ENCODE results near the gene ABCD3. TPM values are rescaled to one million over a fixed set of nuclear protein-coding genes. Genes with fewer than 3 reads are reported as not detected.

ABCD3 gene
- polyA plus RNA-seq, 1 donor from 2014 or later: 46.4 TPM

- TF ChIP-seq EP300 (conservative IDR thresholded peaks at IDR 0.05; ENCODE audit: poor library complexity, severe bottlenecking) (no peak), EZH2 (IDR thresholded peaks at IDR 0.05; ENCODE audit: borderline replicate concordance, insufficient read depth, low read length, poor library complexity, severe bottlenecking) (no peak), CTCF (IDR thresholded peaks at IDR 0.05; ENCODE audit: poor library complexity, severe bottlenecking) (no peak), MXI1 (conservative IDR thresholded peaks at IDR 0.05; ENCODE audit: poor library complexity, severe bottlenecking) (no peak), RAD21 (conservative IDR thresholded peaks at IDR 0.05) (no peak), TAF1 (IDR thresholded peaks at IDR 0.05; ENCODE audit: low read depth) (no peak), SMC3 (conservative IDR thresholded peaks at IDR 0.05; ENCODE audit: poor library complexity) (no peak), REST (IDR thresholded peaks at IDR 0.05; ENCODE audit: borderline replicate concordance) (no peak), POLR2AphosphoS5 (IDR thresholded peaks at IDR 0.05) (no peak)
- H3K4me2 ChIP-seq (ENCODE audit: low read length): no peak overlapping the region
- H3K9me2 ChIP-seq (ENCODE audit: insufficient read depth, low read length): no peaks in the 10 kb centered on the region
- no peak overlapping the region for H3K4me3 ChIP-seq (ENCODE audit: low read length)
- no peaks in the 10 kb centered on the region for H3F3A ChIP-seq (ENCODE audit: insufficient read depth, low read length, poor library complexity, severe bottlenecking)
- H3K79me2 ChIP-seq (replicated peaks; ENCODE audit: insufficient read depth, low read length): no peaks in the 10 kb centered on the region
- H4K20me1 ChIP-seq (ENCODE audit: insufficient read depth): no peaks in the 10 kb centered on the region
- H3K27ac ChIP-seq (ENCODE audit: low read length): no peak overlapping the region
- no peak overlapping the region for H2AFZ ChIP-seq (ENCODE audit: low read depth, low read length)
- H3K9ac ChIP-seq (ENCODE audit: low read length): no peak overlapping the region
- no peaks in the 10 kb centered on the region for H3K9me3 ChIP-seq (ENCODE audit: low read length)
- no peaks in the 10 kb centered on the region for H3K27me3 ChIP-seq (ENCODE audit: insufficient read depth, low read depth, low read length)
- H3K36me3 ChIP-seq (ENCODE audit: insufficient read depth, low read length): no peaks in the 10 kb centered on the region
Observed at GRCh38 chr1:94479682-94480081, 61.5 kb downstream of the ABCD3 start.

- Histone ChIP-seq H3K79me2 (replicated peaks; ENCODE audit: insufficient read depth, low read length) (no peaks in the 10 kb centered on the region), H3K27ac (ENCODE audit: low read length) (no peak overlapping the region), H3K9ac (ENCODE audit: low read length) (no peak overlapping the region), H3K36me3 (ENCODE audit: insufficient read depth, low read length) (no peaks in the 10 kb centered on the region), H3K9me2 (ENCODE audit: insufficient read depth, low read length) (no peaks in the 10 kb centered on the region), H3F3A (ENCODE audit: insufficient read depth, low read length, poor library complexity, severe bottlenecking) (no peaks in the 10 kb centered on the region), H3K9me3 (ENCODE audit: low read length) (no peaks in the 10 kb centered on the region), H3K27me3 (ENCODE audit: insufficient read depth, low read depth, low read length) (no peaks in the 10 kb centered on the region), H3K4me2 (ENCODE audit: low read length) (no peak overlapping the region), H4K20me1 (ENCODE audit: insufficient read depth) (no peaks in the 10 kb centered on the region), H2AFZ (ENCODE audit: low read depth, low read length) (no peak overlapping the region), H3K4me3 (ENCODE audit: low read length) (no peak overlapping the region)
- TF ChIP-seq RAD21 (conservative IDR thresholded peaks at IDR 0.05): peak; percentile 71
- no peak for TF ChIP-seq EZH2 (IDR thresholded peaks at IDR 0.05; ENCODE audit: borderline replicate concordance, insufficient read depth, low read length, poor library complexity, severe bottlenecking)
- peak; percentile 75 for TF ChIP-seq CTCF (IDR thresholded peaks at IDR 0.05; ENCODE audit: poor library complexity, severe bottlenecking)
- peak; percentile 79 for TF ChIP-seq SMC3 (conservative IDR thresholded peaks at IDR 0.05; ENCODE audit: poor library complexity)
Observed at GRCh38 chr1:94481473-94481933, 63.3 kb downstream of the ABCD3 start.
